Measurements from ENCODE around the gene ATP7A.

The ATP7A gene

DNA sequence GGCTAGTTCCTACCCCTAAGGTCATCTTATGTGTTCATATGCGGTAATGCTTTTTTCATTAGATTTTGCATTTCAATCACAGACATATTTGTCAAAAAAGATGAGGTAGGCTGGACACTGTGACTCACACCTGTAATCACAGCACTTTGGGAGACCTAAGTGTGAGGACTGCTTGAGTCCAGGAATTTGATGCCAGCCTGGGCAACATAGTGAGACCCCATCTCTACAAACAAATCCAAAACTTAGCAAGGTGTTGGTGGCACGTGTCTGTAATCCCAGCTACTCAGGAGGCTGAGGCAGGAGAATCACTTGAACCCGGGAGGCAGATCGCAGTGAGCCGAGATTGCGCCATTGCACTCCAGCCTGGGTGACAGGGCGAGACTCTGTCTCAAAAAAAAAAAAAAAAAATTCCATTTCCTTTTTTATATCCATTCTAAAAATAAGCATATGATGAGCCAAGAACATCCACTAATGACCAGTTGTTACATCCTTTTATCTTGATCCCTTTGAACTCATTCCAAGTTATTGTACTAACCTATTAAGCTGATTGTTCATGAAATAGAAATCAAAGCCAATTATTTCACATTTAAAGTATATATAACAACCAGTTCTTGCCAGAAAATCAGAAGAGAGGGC is 35.5 kb downstream of the ATP7A start:
- DNase-seq (ENCODE audit: low spot score): no peak

- DNase-seq (ENCODE audit: low spot score): no peak
Observed at GRCh38 chrX:77946571-77946970, 36.1 kb downstream of the ATP7A start.

DNA sequence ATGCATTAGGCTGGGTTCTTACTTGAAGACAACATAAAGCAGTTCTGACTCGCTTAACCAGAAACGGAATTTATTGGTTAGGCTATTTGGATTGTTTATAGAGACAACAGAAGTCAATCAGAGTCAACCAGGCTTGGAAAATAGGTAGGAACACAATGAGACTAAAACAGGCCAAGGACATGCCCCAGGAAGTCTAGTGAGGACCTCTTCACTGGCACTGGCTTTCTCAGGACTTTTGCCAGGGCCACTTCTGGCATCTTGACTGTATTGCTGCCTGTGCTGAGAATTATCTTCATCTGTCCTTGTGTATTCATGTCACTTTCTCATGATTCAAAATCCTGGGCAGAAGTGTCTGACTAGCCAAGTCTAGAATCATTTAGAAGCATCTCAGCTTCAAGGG is 39.3 kb downstream of the ATP7A start:
- no peak for DNase-seq (ENCODE audit: low spot score)

GRCh38 chrX:77952173-77952572 is 41.7 kb downstream of the ATP7A start:
- DNase-seq (ENCODE audit: low spot score): no peak

DNA sequence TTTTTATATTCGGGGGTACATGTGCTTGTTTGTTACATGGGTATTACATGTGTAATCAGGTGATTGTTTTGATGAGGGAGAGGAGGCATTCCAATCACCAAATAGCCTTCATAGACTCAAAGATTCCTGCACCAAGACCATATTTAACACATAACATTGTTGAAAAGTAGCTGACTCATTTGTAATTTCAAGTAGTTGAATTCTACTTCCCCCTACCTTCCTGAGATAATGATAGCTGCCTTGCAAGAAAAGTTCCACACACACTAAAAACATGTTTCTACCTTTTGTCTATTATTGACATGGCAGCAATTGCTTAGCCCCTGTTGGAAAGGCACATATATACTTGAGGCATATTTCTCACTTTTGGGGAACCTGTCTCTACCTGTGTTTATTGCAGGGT is 42.8 kb downstream of the ATP7A start:
- DNase-seq (ENCODE audit: low spot score): no peak

GRCh38 chrX:77953708-77954107 is 43.2 kb downstream of the ATP7A start:
- no peak for DNase-seq (ENCODE audit: low spot score)

DNA sequence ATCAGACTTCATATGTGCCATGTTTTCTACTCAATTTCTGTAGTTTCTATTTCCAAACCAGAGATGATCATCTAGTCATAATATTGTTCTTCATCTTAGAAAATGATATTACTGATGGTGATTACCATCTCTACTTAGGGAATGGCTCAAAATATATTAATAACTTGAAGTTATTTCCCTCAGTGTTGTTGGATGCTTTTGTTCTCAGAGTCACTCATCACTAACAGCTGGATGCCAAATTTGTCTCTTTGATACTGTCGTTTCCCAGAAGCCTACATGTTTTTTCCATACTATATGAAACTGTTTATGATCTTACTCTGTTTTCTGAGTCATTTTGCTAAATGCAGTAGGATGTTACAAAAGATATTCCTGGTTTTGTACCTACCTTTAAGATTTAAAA is 50.1 kb downstream of the ATP7A start:
- no peak for DNase-seq (ENCODE audit: low spot score)

DNA sequence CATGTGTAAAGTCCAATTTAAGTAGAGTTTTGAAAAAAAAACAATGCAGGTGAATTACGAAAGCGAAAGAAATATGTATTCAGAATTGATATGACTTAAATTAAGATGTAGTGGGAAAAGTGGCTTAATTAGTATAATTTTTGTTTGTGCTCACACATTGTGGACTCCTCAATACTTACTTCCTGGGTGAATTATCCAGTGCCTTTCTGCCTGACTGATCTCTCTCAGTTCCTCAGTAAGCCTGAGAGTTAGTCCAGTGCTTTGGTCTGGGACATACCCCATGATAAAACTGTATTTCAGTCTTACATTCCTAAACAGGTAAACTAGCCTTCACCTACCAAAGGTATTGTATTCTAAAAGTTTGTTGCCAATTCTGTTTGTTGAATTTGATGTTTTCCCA is 50.6 kb downstream of the ATP7A start:
- DNase-seq (ENCODE audit: low spot score): no peak

DNA sequence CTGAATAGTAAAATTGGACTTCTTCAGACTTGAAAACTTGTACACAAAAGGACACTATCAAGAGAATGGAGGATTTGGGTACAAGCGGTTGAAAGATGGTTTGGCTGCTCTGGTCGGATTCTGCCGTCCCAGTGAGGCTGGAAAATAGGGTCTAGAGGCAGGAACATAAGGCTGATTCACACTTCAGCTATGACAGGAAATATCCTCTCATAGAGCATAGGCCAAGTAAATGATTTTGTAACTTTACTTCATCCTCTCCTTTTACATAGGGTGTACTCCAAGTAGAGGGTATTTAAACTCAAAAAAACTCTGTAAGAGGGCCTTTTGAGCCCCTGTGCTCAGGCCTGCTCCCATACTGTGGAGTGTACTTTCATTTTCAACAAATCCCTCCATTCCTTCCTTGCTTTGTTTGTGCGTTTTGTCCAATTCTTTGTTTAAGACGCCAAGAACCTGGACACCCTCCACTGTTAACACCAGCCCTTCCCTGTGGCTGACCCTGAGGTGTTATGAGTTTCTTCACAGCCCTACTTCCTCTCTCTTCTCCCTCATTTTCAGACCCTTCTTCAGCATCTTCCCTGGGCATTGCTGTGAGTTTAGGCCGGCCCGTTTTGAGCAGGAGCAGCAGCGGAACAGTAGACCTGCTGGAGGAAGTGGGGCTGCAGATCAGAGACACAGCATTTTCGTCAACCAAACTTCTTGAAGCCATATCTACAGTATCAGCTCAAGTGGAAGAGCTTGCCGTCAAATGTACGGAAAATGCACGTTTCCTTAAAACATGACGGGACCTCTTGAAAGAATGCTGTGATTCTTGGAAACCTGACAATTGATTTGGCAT is 51.8 kb downstream of the ATP7A start:
- DNase-seq (ENCODE audit: low spot score): no peak

DNA sequence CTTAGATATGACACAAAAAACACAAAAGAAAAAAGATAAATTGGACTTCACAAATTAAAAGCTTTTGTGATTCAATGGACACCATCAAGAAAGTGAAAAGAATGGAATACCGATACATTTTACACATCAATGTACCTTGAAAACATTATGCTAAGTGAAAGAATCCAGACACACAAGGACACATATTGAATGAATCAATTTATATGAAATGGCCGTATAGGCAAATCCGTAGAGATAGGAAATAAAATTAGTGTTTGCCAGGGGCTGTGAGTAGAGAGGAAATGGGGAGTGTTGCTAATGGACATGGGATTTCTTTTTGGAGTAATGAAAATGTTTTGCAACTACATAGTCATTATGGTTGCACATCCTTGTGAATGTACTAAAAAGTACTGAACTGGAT is 55.9 kb downstream of the ATP7A start:
- DNase-seq (ENCODE audit: low spot score): no peak

DNA sequence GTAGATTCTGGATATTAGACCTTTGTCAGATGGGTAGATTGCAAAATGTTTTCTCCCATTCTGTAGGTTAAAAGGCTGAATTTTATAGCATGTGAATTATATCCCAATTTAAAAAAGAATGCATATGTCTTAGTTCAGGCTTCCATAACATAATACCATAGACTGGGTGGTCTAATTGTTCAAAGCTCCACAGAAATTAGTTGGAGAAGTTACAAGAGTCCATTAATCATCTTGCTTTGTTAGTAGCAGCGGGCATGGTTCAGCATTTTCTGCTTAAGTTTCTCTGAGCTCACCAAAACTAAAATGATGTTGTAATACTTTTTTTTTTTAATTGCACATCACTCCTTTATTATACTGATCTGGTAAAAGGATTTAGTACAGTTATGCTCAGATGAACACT is 57.1 kb downstream of the ATP7A start:
- no peak for DNase-seq (ENCODE audit: low spot score)

- no peak for DNase-seq (ENCODE audit: low spot score)
Observed at GRCh38 chrX:77969538-77969937, 59.0 kb downstream of the ATP7A start, which contains the start of gene PGAM4. TSS of gene PGAM4 (minus strand) at chrX:77969638. CDS start at chrX:77969638, 0 bp downstream.

DNA sequence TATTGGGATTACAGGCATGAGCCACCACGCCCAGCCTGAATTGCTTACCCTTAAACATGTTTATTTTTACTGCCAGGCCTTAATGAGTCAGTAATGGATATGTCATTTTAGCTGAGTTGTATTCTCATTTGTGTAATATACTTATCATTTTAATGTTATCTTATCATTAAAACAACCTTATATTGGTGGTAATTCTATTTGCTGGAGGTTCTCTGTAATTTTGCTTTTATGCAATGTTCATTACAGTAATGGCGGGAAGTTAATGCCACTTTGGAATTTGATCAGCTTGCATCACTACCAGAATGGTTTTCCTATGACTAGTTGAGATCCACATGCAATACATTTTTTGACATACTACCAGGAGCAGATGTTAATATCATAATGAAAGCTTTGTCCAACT is 65.3 kb downstream of the ATP7A start:
- no peak for DNase-seq (ENCODE audit: low spot score)

GRCh38 chrX:77977095-77977494 is 66.6 kb downstream of the ATP7A start:
- DNase-seq (ENCODE audit: low spot score): no peak

GRCh38 chrX:77977518-77977917 is 67.0 kb downstream of the ATP7A start:
- DNase-seq (ENCODE audit: low spot score): no peak

DNA sequence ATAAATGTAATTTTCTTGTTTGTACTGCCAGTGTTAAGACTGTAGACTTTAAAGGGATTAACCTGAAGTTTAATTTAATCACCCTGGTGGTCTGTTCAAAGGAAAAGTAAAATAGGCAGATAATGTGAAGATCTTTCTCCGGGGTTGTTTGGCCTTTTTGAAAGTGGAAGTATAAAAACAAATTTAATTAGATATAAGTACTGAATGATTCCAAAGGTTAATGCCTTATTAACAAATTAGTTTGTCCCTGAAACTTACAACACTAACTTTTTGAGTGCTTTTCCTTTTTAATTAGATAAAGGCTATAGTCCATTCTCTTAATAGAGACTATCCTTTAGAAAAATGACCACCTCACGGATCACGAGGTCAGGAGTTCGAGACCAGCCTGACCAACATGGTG is 69.4 kb downstream of the ATP7A start:
- DNase-seq (ENCODE audit: low spot score): no peak

DNA sequence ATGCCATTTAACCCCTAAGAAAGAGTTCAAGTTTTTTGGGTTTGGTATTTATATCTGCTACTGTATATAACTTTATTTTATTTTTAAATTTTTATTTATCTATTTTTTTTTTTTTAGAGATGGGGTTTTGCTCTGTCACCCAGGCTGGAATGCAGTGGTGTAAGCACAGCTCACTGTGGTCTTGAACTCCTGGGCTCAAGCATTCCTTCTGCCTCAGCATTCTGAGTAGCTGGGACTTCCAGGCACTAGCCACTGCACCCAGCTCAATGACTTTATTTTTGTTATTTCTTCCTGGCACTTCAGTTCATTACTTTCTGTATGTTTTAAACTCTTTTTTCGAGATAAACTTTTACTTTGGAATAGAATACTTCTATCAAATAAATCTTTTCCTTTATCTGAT is 101.4 kb downstream of the ATP7A start:
- DNase-seq (ENCODE audit: low spot score): no peak

- DNase-seq (ENCODE audit: low spot score): no peak
Observed at GRCh38 chrX:78019586-78020483, 109.3 kb downstream of the ATP7A start.

GRCh38 chrX:78024349-78025059 is 114.0 kb downstream of the ATP7A start:
- DNase-seq (ENCODE audit: low spot score): peak; percentile 14

DNA sequence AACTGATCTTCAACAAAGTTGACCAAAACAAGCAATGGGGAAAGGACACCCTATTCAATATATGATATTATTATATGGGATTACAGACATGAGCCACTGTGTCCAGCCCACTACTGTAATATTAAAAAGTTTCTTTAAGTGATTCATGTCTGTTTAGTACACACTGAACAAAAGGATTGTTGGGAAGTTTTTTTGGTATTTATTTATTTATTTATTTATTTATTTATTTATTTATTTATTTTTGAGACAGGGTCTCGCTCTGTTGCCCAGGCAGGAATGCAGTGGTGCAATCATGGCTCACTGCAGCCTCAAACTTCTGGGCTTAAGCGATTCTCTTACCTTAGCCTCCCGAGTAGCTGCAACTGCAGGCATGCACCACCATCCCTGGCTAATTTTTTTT is 117.3 kb downstream of the ATP7A start:
- DNase-seq (ENCODE audit: low spot score): no peak

- peak; percentile 30 for DNase-seq (ENCODE audit: low spot score)
Observed at GRCh38 chrX:78029663-78030062, 119.2 kb downstream of the ATP7A start.

DNA sequence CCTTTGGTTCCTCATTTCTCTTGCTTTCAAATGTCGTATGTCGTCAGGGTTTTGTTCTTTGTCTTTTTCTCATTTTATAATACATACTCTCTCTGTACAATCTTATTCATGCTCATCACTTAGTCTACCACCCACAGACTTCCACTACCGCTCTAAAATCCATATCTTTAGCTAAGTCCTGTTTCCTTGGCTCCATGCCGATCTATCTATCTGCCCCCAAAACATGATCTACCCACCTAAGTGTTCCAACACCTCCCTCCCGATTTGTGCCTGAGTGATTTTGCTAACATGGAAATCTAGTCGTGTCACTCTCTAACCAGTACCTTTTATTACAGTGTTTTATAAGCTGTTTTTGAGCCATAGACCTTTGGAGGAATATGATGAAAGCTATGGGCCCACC is 124.6 kb downstream of the ATP7A start:
- DNase-seq (ENCODE audit: low spot score): no peak

Measured in SW480 (cell line).